Bladder microvascular endothelial cell (primary cell): Measurements from ENCODE around the gene RIPK4. TPM values are rescaled to one million over a fixed set of nuclear protein-coding genes. Genes with fewer than 3 reads are reported as not detected.

Experiments
- total RNA-seq: library from RNA; depleted of rRNA; stranded (reverse); fragments of >200 nt; gene quantifications from 2 replicates; pipeline ENCODE4 v1.2.3, GENCODE V29; 2014

The RIPK4 gene
- under 0.01 and 0.06 TPM in 2 replicates for total RNA-seq

DNA sequence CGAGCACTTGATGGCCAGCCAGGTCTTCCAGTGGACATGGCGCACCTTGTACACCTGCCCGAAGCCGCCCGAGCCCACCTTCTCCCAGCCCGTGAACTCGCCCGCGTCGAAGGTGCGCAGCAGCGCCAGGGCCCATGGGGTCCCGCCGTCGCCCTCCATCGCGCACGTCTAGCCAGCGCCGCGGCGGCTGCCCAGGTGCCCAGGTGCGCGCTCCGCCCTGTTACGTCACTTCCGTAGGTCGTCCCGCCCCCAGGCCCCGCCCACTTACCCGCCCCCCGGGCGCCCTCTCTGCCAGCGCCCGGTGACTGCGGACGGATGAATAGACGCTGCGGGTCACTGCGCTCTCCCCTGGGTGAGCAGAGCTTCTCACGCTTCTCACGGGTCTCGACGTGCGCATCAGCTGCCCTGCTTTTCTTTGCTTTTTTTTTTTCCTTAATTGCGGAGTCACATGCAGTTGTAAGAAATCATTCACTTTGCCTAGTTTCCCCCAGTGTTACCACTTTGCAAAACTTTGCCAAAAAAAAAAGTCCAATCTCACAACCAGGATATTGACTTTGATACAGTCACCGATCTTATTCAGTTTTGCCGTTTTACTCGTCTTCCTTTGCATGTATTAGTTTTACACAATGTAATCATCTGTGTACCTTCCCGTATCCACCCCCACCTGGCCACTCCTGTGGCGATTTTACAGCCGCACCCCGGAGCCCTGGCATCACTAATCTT lies at the start of gene RIPK4:
Gene RIPK4 (minus strand): TSS at position 170 of the 723 bp plus-strand sequence. CDS start 11 bp downstream, at position 159.

Other genes starting within 250 kb of the RIPK4 start
- gene PRDM15, start 112.3 kb upstream of the RIPK4 start, total RNA-seq: 2.9 and 9.9 TPM in 2 replicates
- 30.6 and 59.2 TPM in 2 replicates for gene C2CD2, start 187.0 kb upstream of the RIPK4 start, total RNA-seq
- 2.8 and 7.2 TPM in 2 replicates for gene ZBTB21, start 243.3 kb upstream of the RIPK4 start, total RNA-seq